Motor neuron (in vitro differentiated cells): ENCODE measurements around the gene NDUFAF4. TPM values are rescaled to one million over a fixed set of nuclear protein-coding genes. Genes with fewer than 3 reads are reported as not detected.

ENCODE experiments used
- ATAC-seq, 8 experiments: fragments of 200-7000 bp; cut with Tn5 transposase; replicated peaks in 6 of 8; 2 replicates each; pipeline ENCODE4 v1.8.0; 2021; ENCODE audit warnings: mild to moderate bottlenecking in 8 of 8, moderate library complexity in 8 of 8
- H3K27ac ChIP-seq, 2 donors: fragments of 250-450 bp; sonication (Bioruptor Pico); 2 replicates each; pipeline ENCODE4 v1.9.0; 2021; ENCODE audit warnings: antibody characterized with exemption in 2 of 2, mild to moderate bottlenecking in 2 of 2, moderate library complexity in 1 of 2
- H3K4me1 ChIP-seq, 2 donors: fragments of 250-450 bp; sonication (Bioruptor Pico); replicated peaks in 1 of 2; 2 replicates each; pipeline ENCODE4 v1.6.1; 2021; ENCODE audit warnings: antibody characterized with exemption in 2 of 2, mild to moderate bottlenecking in 2 of 2, moderate library complexity in 1 of 2
- H3K4me3 ChIP-seq, 5 donors: fragments of 250-450 bp; sonication (Bioruptor Pico); 2 replicates each; pipeline ENCODE4 v1.9.0; 2021; ENCODE audit warnings: antibody characterized with exemption in 5 of 5, mild to moderate bottlenecking in 5 of 5, moderate library complexity in 4 of 5
- WGBS, 10 experiments: fragments of 450-650 bp; shearing (Covaris generic); methylation state at CpG; one replicate each; pipeline ENCODE4 v1.0.0; 2022; 5-methylcytosine and 5-hydroxymethylcytosine counted together
- in situ Hi-C, 9 experiments: fragments of 400-800 bp; cut with MboI; loops; one replicate each; pipeline ENCODE4 v1.15.0; 2021; ENCODE audit warnings: low sequenced_read_pairs in 9 of 9, low pct_unique_long_range_greater_than_20kb in 2 of 9; ENCODE audit not compliant: unreplicated experiment in 9 of 9
- total RNA-seq, 8 experiments: library from RNA; unstranded; fragments of 300-600 nt; gene quantifications; 2 replicates each; pipeline versions ENCODE4 v1.2.3 to v1.2.4, GENCODE V29; 2022

NDUFAF4 gene
- total RNA-seq, 8 experiments from 2014 or later, result 25.2 to 47.1 (median 36.0) TPM

DNA sequence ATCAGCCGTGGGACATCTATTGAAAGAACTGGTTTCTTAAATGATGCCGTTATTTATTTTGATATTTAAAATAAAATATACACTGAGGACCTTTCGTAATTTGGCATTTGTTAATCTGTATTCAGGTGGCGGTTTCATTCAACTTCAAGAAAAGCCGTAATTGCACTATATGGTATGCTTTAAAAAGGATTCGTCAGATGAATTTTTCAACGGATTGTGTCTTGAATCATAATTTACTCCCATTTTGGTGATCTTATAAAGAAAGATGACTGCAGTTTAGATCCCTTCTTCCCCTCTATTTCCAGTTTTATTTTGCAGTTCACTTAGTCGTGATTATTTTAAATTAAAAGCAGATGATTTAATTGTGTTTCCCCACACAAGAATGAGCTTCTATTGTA lies 27.6 kb upstream of the NDUFAF4 start:
- H3K4me1 ChIP-seq, result peaks cover 2 to 11% of the 10 kb centered on the region in 2 donors
- in situ Hi-C loops, result loop anchor here in 1 of 9 experiments (25.0 kb wide), 1 partner anchor 112 kb away; no protein-coding TSS in a partner anchor
- ATAC-seq, result no peak
- 9 to 67% (median 46%) methylated on average over 1 to 8 of the region's 8 CpGs; no CpG with 5 or more reads in 1 of the 10 experiments for WGBS, 10 experiments
- H3K4me3 ChIP-seq, result peak overlapping the region; percentile 41 to 61 (median 52)
- H3K27ac ChIP-seq, result no peak overlapping the region

DNA sequence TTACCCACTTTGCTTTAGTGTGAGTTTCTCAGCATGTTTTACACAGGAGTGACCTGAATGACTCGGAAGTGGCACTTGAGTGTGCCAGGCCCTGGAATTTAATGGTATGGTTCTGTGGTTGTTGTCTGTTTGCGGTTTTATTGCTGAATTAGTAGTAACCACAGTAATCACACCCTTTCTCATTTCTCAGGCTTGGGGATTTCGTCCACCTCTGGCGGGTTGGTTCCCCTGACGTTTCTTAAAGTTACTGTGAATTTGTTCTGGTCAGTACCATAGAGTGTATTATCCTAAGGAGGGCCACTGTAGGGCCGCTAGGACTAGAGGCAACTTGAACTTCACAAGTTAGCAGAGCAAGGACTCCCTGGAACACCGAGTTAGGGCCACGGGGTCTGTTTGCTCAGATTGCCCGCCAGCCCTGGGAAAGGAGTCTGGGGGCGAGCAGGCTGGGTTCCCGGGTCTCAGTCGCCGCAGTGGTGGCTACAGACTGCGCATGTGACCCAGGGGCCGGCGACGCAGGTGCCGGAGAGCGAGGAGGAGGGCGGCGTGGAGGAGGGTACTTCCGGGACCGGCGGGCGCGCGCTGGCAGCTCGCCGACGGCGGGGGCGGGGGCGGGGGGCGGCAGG lies 26.3 kb upstream of the NDUFAF4 start:
- Histone ChIP-seq H3K4me1 (peaks cover 2 to 11% of the 10 kb centered on the region in 2 donors), H3K4me3 (peak overlapping the region; percentile 41 to 61 (median 52)), H3K27ac (peak overlapping the region; percentile 12 to 77)
- in situ Hi-C loops, result loop anchor here in 3 of 9 experiments (25.0 kb wide), 1 partner anchor 138 kb away; no protein-coding TSS in a partner anchor
- ATAC-seq, result peak; percentile 38 to 84 (median 82)
- WGBS, 10 experiments, result 0 to 100% (median 23%) methylated on average over 1 to 20 of the region's 34 CpGs; no CpG with 5 or more reads in 1 of the 10 experiments

DNA sequence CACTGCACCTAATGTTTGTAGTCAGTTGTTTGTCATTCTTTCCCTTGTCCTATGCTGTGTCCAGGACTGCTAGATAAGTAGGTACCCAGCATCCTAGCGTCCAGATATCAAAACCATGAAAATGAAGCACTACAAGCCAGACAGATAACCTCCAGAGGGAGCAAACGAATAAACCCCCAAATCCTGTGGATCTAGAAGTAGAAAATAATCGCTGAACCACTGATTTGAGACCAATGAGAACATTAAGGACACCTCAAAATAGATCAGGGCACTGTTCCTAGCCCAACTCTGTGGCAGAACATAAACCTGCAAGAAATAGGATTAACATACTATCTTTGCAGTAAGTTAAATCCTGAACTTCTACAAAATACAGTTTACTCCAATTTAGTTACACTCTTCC lies 25.7 kb upstream of the NDUFAF4 start:
- ATAC-seq, result no peak
- 31 to 100% (median 87%) methylated on average over 1 to 3 of the region's 3 CpGs; no CpG with 5 or more reads in 2 of the 10 experiments for WGBS, 10 experiments
- in situ Hi-C loops, result loop anchor here in 3 of 9 experiments (25.0 kb wide), 1 partner anchor 139 kb away; no protein-coding TSS in a partner anchor
- Histone ChIP-seq H3K4me1 (peaks cover 2 to 11% of the 10 kb centered on the region in 2 donors), H3K4me3 (no peak overlapping the region), H3K27ac (peak overlapping the region in 1 of 2 donors; percentile 77)

- no peak overlapping the region for H3K4me3 ChIP-seq
- 9 to 100% (median 81%) methylated on average over 1 of the region's 1 CpG; no CpG with 5 or more reads in 2 of the 10 experiments for WGBS, 10 experiments
- no peak overlapping the region for H3K27ac ChIP-seq
- ATAC-seq, result no peak
- H3K4me1 ChIP-seq, result no peaks in the 10 kb centered on the region
- in situ Hi-C loops, result loop anchor here in 3 of 9 experiments (25.0 kb wide), 1 partner anchor 145 kb away; no protein-coding TSS in a partner anchor
Measured at GRCh38 chr6:96917098-96917497, 19.4 kb upstream of the NDUFAF4 start.

- in situ Hi-C loops, result loop anchor here in 4 of 9 experiments (5.0 to 25.0 kb wide), 2 partner anchors 139 to 149 kb away; no protein-coding TSS in a partner anchor
- Histone ChIP-seq H3K4me1 (no peaks in the 10 kb centered on the region), H3K27ac (no peak overlapping the region), H3K4me3 (no peak overlapping the region)
- 0 to 100% (median 60%) methylated on average over 1 to 3 of the region's 3 CpGs; no CpG with 5 or more reads in 1 of the 10 experiments for WGBS, 10 experiments
- no peak for ATAC-seq
Measured at GRCh38 chr6:96913621-96914020, 15.9 kb upstream of the NDUFAF4 start.

- Histone ChIP-seq H3K4me3 (no peak overlapping the region), H3K4me1 (no peaks in the 10 kb centered on the region), H3K27ac (no peak overlapping the region)
- in situ Hi-C loops, result loop anchor here in 4 of 9 experiments (5.0 to 25.0 kb wide), 2 partner anchors 141 to 151 kb away; no protein-coding TSS in a partner anchor
- WGBS, 10 experiments, result 0 to 91% (median 83%) methylated on average over 1 to 4 of the region's 4 CpGs
- ATAC-seq, result no peak
Measured at GRCh38 chr6:96911751-96912150, 14.1 kb upstream of the NDUFAF4 start.

DNA sequence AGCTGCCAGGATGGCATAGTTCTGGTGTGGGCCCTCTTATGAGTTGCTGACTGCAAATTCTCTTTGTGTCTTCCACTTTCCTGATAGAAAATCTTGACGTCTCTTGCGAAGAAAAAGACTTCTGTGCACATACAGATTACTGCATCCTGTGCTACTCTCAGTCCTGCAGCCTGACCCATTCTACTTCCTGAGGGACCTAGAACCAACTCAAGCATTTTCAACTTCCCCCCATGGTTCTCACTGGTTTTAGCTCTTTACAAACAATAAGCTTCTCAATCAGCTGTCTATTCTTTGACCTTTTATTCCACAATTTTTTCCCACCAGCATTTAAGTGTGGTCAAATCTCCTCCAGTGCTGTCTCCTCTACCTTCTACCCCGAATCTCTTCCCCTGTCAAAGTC lies 13.5 kb upstream of the NDUFAF4 start:
- no peak for ATAC-seq
- in situ Hi-C loops, result loop anchor here in 4 of 9 experiments (5.0 to 25.0 kb wide), 2 partner anchors 141 to 151 kb away; no protein-coding TSS in a partner anchor
- WGBS, 10 experiments, result 0 to 90% (median 51%) methylated on average over 1 to 3 of the region's 3 CpGs
- Histone ChIP-seq H3K27ac (no peak overlapping the region), H3K4me3 (no peak overlapping the region), H3K4me1 (no peaks in the 10 kb centered on the region)

GRCh38 chr6:96909811-96910210 lies 12.1 kb upstream of the NDUFAF4 start:
- no peak for ATAC-seq
- H3K4me1 ChIP-seq, result no peaks in the 10 kb centered on the region
- H3K4me3 ChIP-seq, result no peak overlapping the region
- H3K27ac ChIP-seq, result no peak overlapping the region
- 15 to 100% (median 100%) methylated on average over 1 to 2 of the region's 2 CpGs; no CpG with 5 or more reads in 5 of the 10 experiments for WGBS, 10 experiments
- in situ Hi-C loops, result loop anchor here in 7 of 9 experiments (5.0 to 25.0 kb wide), 3 partner anchors 142 to 152 kb away; no protein-coding TSS in a partner anchor

- ATAC-seq, result no peak
- in situ Hi-C loops, result loop anchor here in 6 of 9 experiments (10.0 to 25.0 kb wide), 2 partner anchors 147 to 155 kb away; no protein-coding TSS in a partner anchor
- 57 to 100% (median 70%) methylated on average over 1 to 2 of the region's 2 CpGs; no CpG with 5 or more reads in 5 of the 10 experiments for WGBS, 10 experiments
- Histone ChIP-seq H3K4me1 (no peaks in the 10 kb centered on the region), H3K4me3 (no peak overlapping the region), H3K27ac (no peak overlapping the region)
Measured at GRCh38 chr6:96907498-96907897, 9.8 kb upstream of the NDUFAF4 start.

GRCh38 chr6:96900873-96901272 lies 3.2 kb upstream of the NDUFAF4 start:
- H3K4me3 ChIP-seq, result no peak overlapping the region
- no peak for ATAC-seq
- 25 to 100% (median 100%) methylated on average over 1 to 2 of the region's 2 CpGs; no CpG with 5 or more reads in 1 of the 10 experiments for WGBS, 10 experiments
- peaks cover 4 to 8% of the 10 kb centered on the region in 2 donors for H3K4me1 ChIP-seq
- H3K27ac ChIP-seq, result no peak overlapping the region
- in situ Hi-C loops, result loop anchor here in 6 of 9 experiments (10.0 to 25.0 kb wide), 2 partner anchors 154 to 161 kb away; no protein-coding TSS in a partner anchor

DNA sequence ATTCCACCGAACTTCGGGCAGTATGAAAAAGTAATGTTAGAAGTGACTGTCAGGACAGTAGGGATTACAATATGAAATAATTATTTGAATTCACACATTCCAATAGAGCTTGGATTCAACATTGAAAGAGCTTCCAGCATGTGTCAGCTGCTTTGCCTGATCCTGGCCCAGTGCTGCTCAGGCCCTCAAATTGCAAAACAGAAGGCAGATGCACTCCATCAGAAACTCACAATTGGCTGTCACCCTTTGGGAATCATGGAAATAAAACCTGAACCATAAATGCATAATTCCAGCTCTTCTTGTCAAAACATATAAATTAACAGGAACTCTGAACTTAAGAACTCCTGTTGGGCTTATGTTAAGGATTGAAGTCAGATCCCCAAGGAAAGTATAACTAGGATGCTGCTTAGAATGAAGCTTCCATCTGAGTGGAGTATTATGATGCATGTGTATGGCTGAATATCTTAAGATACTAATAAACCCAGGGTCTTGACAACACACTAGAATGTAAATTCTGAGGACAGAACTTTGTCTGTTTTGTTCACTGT lies 1.8 kb upstream of the NDUFAF4 start:
- in situ Hi-C loops, result loop anchor here in 3 of 9 experiments (10.0 to 25.0 kb wide), 2 partner anchors 262 to 275 kb away; no protein-coding TSS in a partner anchor
- Histone ChIP-seq H3K4me3 (no peak overlapping the region), H3K27ac (no peak overlapping the region), H3K4me1 (peaks cover 4 to 12% of the 10 kb centered on the region in 2 donors)
- ATAC-seq, result no peak
- 0 to 100% (median 91%) methylated on average over 1 to 2 of the region's 2 CpGs; no CpG with 5 or more reads in 2 of the 10 experiments for WGBS, 10 experiments

DNA sequence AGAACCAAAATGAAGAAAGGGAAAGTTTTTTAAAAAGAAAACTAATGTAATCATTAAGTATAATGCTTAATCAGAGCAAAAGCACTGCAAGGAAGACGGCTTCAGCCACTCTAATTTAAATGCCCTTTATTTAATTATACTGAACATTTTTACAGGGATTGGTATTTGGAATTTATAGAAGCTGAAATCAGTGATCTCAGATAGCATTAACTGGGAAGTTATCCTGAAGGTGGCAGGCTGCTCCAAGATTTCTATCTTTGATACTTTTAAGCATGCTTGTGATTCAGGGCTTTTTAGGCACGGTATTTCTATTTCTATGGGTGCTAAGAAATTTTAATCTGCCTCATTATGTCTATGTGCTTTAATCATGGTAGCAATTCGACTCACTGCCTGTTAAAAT lies 1.3 kb upstream of the NDUFAF4 start:
- peaks cover 4 to 12% of the 10 kb centered on the region in 2 donors for H3K4me1 ChIP-seq
- 0 to 53% (median 34%) methylated on average over 1 to 3 of the region's 3 CpGs for WGBS, 10 experiments
- peak in 2 of 8 experiments; percentile 3 for ATAC-seq
- H3K4me3 ChIP-seq, result peak overlapping the region in 1 of 5 donors; percentile 73
- in situ Hi-C loops, result loop anchor here in 3 of 9 experiments (10.0 to 25.0 kb wide), 2 partner anchors 262 to 274 kb away; no protein-coding TSS in a partner anchor
- no peak overlapping the region for H3K27ac ChIP-seq
